ENCODE measurements around the gene PACRG. TPM values are rescaled to one million over a fixed set of nuclear protein-coding genes. Genes with fewer than 3 reads are reported as not detected.
A peak's percentile ranks its signal among the peaks of the same experiment; 100 is the strongest.

PACRG gene
- polyA plus RNA-seq, 2 of the 4 experiments (the other 2 are of a cell fraction), result 0.14 to 0.30 TPM

- 69% methylated on average over 11 of the region's 11 CpGs for WGBS (ENCODE audit: missing lambda C conversion rate)
- ATAC-seq, result no peak
- H3K4me2 ChIP-seq, result no peak overlapping the region
- H3K4me3 ChIP-seq, result no peak overlapping the region
- ChIA-PET CTCF (interaction anchor here (0.7 to 1.4 kb wide), 2 partner anchors 12 to 866 kb away, joined by 3 read pairs; no protein-coding TSS in a partner anchor), POLR2A (no interaction called here)
- no peak for FAIRE-seq
- H3K27ac ChIP-seq, result no peak overlapping the region
- TF ChIP-seq FOSB (CRISPR knock-in tag; IDR thresholded peaks at IDR 0.05) (no peak), CBX2 (IDR thresholded peaks at IDR 0.05; ENCODE audit: borderline replicate concordance, low read depth) (no peak), FOSL2 (IDR thresholded peaks at IDR 0.05) (no peak), FOSL2 (CRISPR knock-in tag; IDR thresholded peaks at IDR 0.05) (no peak), ZC3H11A (IDR thresholded peaks at IDR 0.05) (no peak), REST (IDR thresholded peaks at IDR 0.05) (no peak), TP53 (CRISPR knock-in tag; IDR thresholded peaks at IDR 0.05) (no peak), TFCP2L1 (CRISPR knock-in tag; IDR thresholded peaks at IDR 0.05) (no peak), MAX (IDR thresholded peaks at IDR 0.05) (no peak), E2F6 (IDR thresholded peaks at IDR 0.05; ENCODE audit: borderline replicate concordance, low read depth) (no peak), PBX3 (IDR thresholded peaks at IDR 0.05) (no peak), ZSCAN20 (CRISPR knock-in tag; IDR thresholded peaks at IDR 0.05) (no peak), CEBPB (IDR thresholded peaks at IDR 0.05) (no peak), EP300 (IDR thresholded peaks at IDR 0.05) (no peak), KDM5A (IDR thresholded peaks at IDR 0.05) (no peak)
- DNase-seq (ENCODE audit: low read depth in 1 of 2, low spot score in 1 of 2), result no peak
- 0 out of 3 replicates have a peak, but pooled peaks cover 9% of the 10 kb centered on the region for H3K9me3 ChIP-seq
- H3K4me1 ChIP-seq, result no peaks in the 10 kb centered on the region
Measured at GRCh38 chr6:163207431-163208383, 479.9 kb downstream of the PACRG start.

- H3K4me2 ChIP-seq, result no peak overlapping the region
- no peaks in the 10 kb centered on the region for H3K4me1 ChIP-seq
- no peak for TF ChIP-seq TP53 (CRISPR knock-in tag; IDR thresholded peaks at IDR 0.05)
- TF ChIP-seq ESRRA (IDR thresholded peaks at IDR 0.05; ENCODE audit: borderline replicate concordance, low read length), result no peak
- ATAC-seq, result no peak
- 33% methylated on average over 4 of the region's 4 CpGs for WGBS (ENCODE audit: missing lambda C conversion rate)
- ChIA-PET POLR2A (no interaction called here), CTCF (no interaction called here)
- H3K27ac ChIP-seq, result no peak overlapping the region
- no peak for FAIRE-seq
- 0 out of 3 replicates have a peak, but pooled peaks cover 12% of the 10 kb centered on the region for H3K9me3 ChIP-seq
- DNase-seq (ENCODE audit: low read depth in 1 of 2, low spot score in 1 of 2), result no peak
- no peak overlapping the region for H3K4me3 ChIP-seq
Measured at GRCh38 chr6:163209005-163209404, 481.2 kb downstream of the PACRG start.

- H3K4me1 ChIP-seq, result no peaks in the 10 kb centered on the region
- no peak for ATAC-seq
- WGBS (ENCODE audit: missing lambda C conversion rate), result 33% methylated on average over 1 of the region's 1 CpG
- POLR2A ChIA-PET, result no interaction called here
- H3K4me3 ChIP-seq, result no peak overlapping the region
- H3K9me3 ChIP-seq, result 0 out of 3 replicates have a peak, but pooled peaks cover 12% of the 10 kb centered on the region
- H3K4me2 ChIP-seq, result no peak overlapping the region
- FAIRE-seq, result no peak
- TF ChIP-seq HES2 (IDR thresholded peaks at IDR 0.05), result no peak
- no peak for TF ChIP-seq RFX5 (IDR thresholded peaks at IDR 0.05)
- no peak for TF ChIP-seq HMGXB4 (CRISPR knock-in tag; IDR thresholded peaks at IDR 0.05; ENCODE audit: borderline replicate concordance)
- TF ChIP-seq PHF8 (IDR thresholded peaks at IDR 0.05; ENCODE audit: borderline replicate concordance, low read depth), result no peak
- no peak for TF ChIP-seq TFCP2L1 (CRISPR knock-in tag; IDR thresholded peaks at IDR 0.05)
- TF ChIP-seq MAFK (IDR thresholded peaks at IDR 0.05; ENCODE audit: partially characterized antibody), result no peak
- no peak for TF ChIP-seq ESRRA (IDR thresholded peaks at IDR 0.05; ENCODE audit: borderline replicate concordance, low read length)
- no peak for TF ChIP-seq RCOR1 (IDR thresholded peaks at IDR 0.05; ENCODE audit: low read depth, low read length)
- CTCF ChIA-PET, result no interaction called here
- H3K27ac ChIP-seq, result no peak overlapping the region
- peak in 1 of 2 experiments; percentile 1 for DNase-seq (ENCODE audit: low read depth in 1 of 2, low spot score in 1 of 2)
Measured at GRCh38 chr6:163212123-163212522, 484.3 kb downstream of the PACRG start.
